Stimulated activated naive CD8-positive, alpha-beta T cell treated with anti-CD3 and anti-CD28 coated beads, Interleukin-15, Interleukin-2, amounts not matched to agents 100 ng/mL and 50 ng/mL, for 24 hours (primary cell): ENCODE results near the gene CNIH3.

Source experiments
- H3K27ac Mint-ChIP-seq: one replicate; pipeline ENCODE4 v1.8.0; 2021; ENCODE audit warnings: mild to moderate bottlenecking, mixed read lengths
- H3K27me3 Mint-ChIP-seq: one replicate; pipeline ENCODE4 v1.8.0; 2021; ENCODE audit warnings: mixed read lengths
- H3K36me3 Mint-ChIP-seq: one replicate; pipeline ENCODE4 v1.8.0; 2021; ENCODE audit warnings: low read depth, mixed read lengths
- H3K4me1 Mint-ChIP-seq: one replicate; pipeline ENCODE4 v1.8.0; 2021; ENCODE audit warnings: low read depth, mixed read lengths
- H3K4me3 Mint-ChIP-seq: one replicate; pipeline ENCODE4 v1.8.0; 2021; ENCODE audit warnings: mild to moderate bottlenecking, mixed read lengths
- H3K9me3 Mint-ChIP-seq: one replicate; pipeline ENCODE4 v1.8.0; 2021; ENCODE audit warnings: mixed read lengths

CNIH3 gene

DNA sequence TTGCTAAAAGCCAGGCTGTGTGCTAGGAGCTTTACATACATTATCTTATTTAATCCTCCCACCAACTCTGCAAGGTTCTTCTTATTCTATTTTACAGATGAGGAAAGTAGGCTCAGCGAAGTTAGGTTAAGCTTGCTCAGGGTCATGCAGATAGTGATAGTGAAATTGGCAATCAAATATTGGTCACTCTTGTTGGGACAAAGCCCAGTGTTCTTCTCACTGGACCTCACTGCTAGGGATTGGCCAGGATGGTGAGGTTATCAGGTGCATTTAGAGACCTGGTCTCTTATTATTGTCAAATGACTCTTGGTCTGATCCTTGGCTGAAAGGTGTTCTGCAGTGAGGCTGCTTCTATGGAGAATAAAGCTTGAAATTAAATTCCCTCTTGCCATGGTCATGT is 145.1 kb downstream of the CNIH3 start:
- H3K4me1 Mint-ChIP-seq: no peaks in the 10 kb centered on the region
- no peaks in the 10 kb centered on the region for H3K36me3 Mint-ChIP-seq
- no peak overlapping the region for H3K27ac Mint-ChIP-seq
- peaks cover 12% of the 10 kb centered on the region for H3K9me3 Mint-ChIP-seq
- H3K27me3 Mint-ChIP-seq: no peaks in the 10 kb centered on the region
- H3K4me3 Mint-ChIP-seq: no peak overlapping the region

- Mint-ChIP-seq H3K4me1 (no peaks in the 10 kb centered on the region), H3K36me3 (no peaks in the 10 kb centered on the region), H3K27me3 (no peaks in the 10 kb centered on the region), H3K4me3 (no peak overlapping the region), H3K27ac (no peak overlapping the region), H3K9me3 (peaks cover 12% of the 10 kb centered on the region)
Observed at GRCh38 chr1:224762046-224762445, 145.9 kb downstream of the CNIH3 start.

- no peaks in the 10 kb centered on the region for H3K36me3 Mint-ChIP-seq
Observed at GRCh38 chr1:224762701-224763100, 146.6 kb downstream of the CNIH3 start.

GRCh38 chr1:224763126-224763775 is 147.1 kb downstream of the CNIH3 start:
- Mint-ChIP-seq H3K9me3 (peaks cover 10% of the 10 kb centered on the region), H3K4me1 (no peaks in the 10 kb centered on the region), H3K27me3 (no peaks in the 10 kb centered on the region)

More at GRCh38 chr1:224762701-224763100, 146.6 kb downstream of the CNIH3 start:
- no peaks in the 10 kb centered on the region for H3K4me1 Mint-ChIP-seq
- no peak overlapping the region for H3K27ac Mint-ChIP-seq
- peaks cover 12% of the 10 kb centered on the region for H3K9me3 Mint-ChIP-seq
- H3K27me3 Mint-ChIP-seq: no peaks in the 10 kb centered on the region
- no peak overlapping the region for H3K4me3 Mint-ChIP-seq

GRCh38 chr1:224766266-224766665 is 150.1 kb downstream of the CNIH3 start:
- H3K27me3 Mint-ChIP-seq: peaks cover 2% of the 10 kb centered on the region
- no peaks in the 10 kb centered on the region for H3K36me3 Mint-ChIP-seq
- no peak overlapping the region for H3K27ac Mint-ChIP-seq
- H3K4me1 Mint-ChIP-seq: no peaks in the 10 kb centered on the region
- H3K9me3 Mint-ChIP-seq: no peaks in the 10 kb centered on the region
- no peak overlapping the region for H3K4me3 Mint-ChIP-seq

More at GRCh38 chr1:224763126-224763775, 147.1 kb downstream of the CNIH3 start:
- Mint-ChIP-seq H3K4me3 (no peak overlapping the region), H3K27ac (no peak overlapping the region), H3K36me3 (no peaks in the 10 kb centered on the region)

DNA sequence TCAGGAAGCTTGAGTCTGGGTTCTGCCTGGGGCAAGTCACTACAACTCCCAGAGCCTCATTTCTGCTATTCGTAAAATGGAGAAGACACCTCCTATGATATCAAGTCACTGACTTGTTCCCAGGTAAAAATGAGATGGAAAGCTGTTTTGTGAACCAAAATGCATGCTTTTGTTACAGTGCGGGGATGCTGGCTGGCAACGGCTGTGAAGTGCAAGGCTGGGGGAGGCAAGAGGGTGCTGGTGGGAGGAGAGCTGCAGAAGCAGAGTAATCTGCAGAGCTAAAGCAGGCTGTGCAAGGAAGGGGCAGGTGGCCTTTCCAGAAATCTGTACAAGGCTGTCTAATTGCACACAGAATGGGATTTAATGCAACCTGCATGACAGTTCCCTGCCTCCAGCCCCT is 150.9 kb downstream of the CNIH3 start:
- Mint-ChIP-seq H3K4me1 (no peaks in the 10 kb centered on the region), H3K4me3 (no peak overlapping the region), H3K36me3 (no peaks in the 10 kb centered on the region), H3K27me3 (peaks cover 7% of the 10 kb centered on the region), H3K9me3 (no peaks in the 10 kb centered on the region), H3K27ac (no peak overlapping the region)

GRCh38 chr1:224767676-224768075 is 151.6 kb downstream of the CNIH3 start:
- Mint-ChIP-seq H3K27ac (no peak overlapping the region), H3K4me1 (no peaks in the 10 kb centered on the region), H3K9me3 (no peaks in the 10 kb centered on the region), H3K4me3 (no peak overlapping the region), H3K27me3 (peaks cover 9% of the 10 kb centered on the region), H3K36me3 (no peaks in the 10 kb centered on the region)

DNA sequence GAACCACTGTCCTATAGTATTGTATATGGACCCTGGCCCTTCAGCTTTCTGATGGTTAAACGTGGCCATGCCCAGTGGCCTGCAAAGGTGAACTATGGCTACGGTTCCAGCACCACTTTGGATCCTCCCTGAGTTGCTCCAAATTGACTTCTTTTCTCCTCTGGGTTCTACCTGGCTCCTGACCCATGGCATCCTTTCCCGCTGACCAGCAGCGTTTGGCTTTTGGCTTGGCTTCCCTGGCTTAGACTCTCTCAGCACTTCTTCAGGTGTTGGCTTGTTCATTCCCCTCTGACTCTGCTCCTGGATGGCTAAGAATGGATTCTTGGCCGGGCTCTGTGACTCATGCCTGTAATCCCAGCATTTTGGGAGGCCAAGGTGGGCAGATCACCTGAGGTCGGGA is 152.9 kb downstream of the CNIH3 start:
- H3K27ac Mint-ChIP-seq: no peak overlapping the region
- H3K27me3 Mint-ChIP-seq: peaks cover 9% of the 10 kb centered on the region
- H3K9me3 Mint-ChIP-seq: no peaks in the 10 kb centered on the region
- no peaks in the 10 kb centered on the region for H3K36me3 Mint-ChIP-seq
- H3K4me1 Mint-ChIP-seq: no peaks in the 10 kb centered on the region
- no peak overlapping the region for H3K4me3 Mint-ChIP-seq

DNA sequence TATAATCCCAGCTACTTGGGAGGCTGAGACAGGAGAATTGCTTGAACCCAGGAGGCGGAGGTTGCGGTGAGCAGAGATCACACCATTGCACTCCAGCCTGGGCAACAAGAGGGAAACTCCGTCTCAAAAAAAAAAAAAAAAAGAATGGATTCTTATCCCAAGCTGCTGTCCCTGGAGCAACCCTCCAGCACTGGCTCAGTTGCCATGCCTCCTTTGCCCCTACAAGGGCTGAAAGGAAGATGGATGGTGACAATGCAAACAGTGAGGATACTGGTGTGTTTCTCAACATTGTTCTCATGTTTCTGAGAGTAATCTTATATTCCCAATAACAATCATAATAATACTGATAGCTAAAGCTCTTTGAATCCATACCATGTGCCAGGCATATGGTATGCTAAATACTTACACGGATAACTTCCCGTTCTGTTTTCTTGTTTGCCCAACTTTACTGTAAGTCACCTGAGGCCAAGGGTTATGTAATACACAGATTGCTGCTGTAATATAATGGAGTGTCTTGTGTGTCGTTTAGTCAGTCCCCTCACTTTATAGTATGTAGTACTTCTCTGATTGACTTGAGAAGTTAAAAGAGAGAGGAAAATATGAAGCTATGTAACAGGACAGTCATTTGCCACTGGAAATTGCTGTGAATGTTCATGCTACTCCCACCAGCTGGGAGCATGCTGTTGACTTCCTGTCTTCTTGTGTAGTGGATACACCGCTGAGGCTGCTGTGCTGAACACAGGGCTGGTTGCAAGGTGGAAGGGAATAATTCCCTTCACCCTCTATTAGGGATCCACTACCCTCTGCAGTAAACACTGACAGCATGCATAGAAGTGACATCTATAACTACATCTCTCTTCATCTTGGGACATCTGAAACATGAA is 153.6 kb downstream of the CNIH3 start:
- Mint-ChIP-seq H3K9me3 (no peaks in the 10 kb centered on the region), H3K27me3 (peaks cover 9% of the 10 kb centered on the region), H3K27ac (no peak overlapping the region), H3K4me3 (no peak overlapping the region), H3K36me3 (no peaks in the 10 kb centered on the region), H3K4me1 (no peaks in the 10 kb centered on the region)

GRCh38 chr1:224770336-224770693 is 154.2 kb downstream of the CNIH3 start:
- Mint-ChIP-seq H3K27ac (no peak overlapping the region), H3K27me3 (peaks cover 9% of the 10 kb centered on the region), H3K9me3 (no peaks in the 10 kb centered on the region)

DNA sequence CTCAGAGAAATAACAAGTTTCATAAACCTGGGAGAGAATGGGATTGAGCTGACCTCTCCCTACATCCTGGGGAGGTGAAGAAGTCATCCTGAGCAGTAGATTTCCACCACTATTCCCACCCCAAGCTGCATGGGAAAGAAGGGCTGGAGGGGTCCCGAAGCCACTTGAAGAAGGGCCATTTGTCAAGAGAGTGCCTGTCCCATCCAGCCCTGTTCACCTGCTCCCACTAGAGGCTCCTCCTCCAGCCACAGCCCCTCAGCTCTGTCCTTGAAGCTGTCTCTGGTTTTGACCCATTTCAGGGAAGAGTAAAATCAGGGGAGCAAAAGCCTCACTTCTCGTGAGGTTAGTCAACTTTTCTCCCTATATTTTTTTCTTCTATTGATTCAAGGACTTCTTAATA is 157.5 kb downstream of the CNIH3 start:
- H3K27ac Mint-ChIP-seq: no peak overlapping the region
- H3K36me3 Mint-ChIP-seq: no peaks in the 10 kb centered on the region
- H3K4me3 Mint-ChIP-seq: no peak overlapping the region
- H3K4me1 Mint-ChIP-seq: no peaks in the 10 kb centered on the region
- peaks cover 9% of the 10 kb centered on the region for H3K27me3 Mint-ChIP-seq
- H3K9me3 Mint-ChIP-seq: no peaks in the 10 kb centered on the region

More at GRCh38 chr1:224770336-224770693, 154.2 kb downstream of the CNIH3 start:
- Mint-ChIP-seq H3K36me3 (no peaks in the 10 kb centered on the region), H3K4me3 (no peak overlapping the region), H3K4me1 (no peaks in the 10 kb centered on the region)

DNA sequence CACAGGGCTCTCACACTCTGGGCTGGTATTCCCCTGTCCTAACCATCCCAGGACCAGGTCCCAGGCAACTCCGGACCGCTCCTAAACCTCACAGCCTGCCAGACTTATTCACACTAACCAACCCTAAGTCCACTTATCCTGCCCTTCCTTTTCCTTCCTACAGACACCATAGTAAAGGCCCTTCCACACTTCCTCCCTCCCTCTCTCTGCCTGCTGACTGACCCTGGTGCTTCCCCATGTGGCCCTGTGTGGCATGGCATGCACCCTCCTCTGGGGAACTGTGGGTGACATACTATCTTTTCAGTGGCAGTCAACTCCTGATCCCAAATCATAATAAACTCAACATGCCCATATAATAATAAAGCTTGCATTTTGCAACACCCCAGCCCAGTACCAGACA is 158.3 kb downstream of the CNIH3 start:
- H3K9me3 Mint-ChIP-seq: no peaks in the 10 kb centered on the region
- no peaks in the 10 kb centered on the region for H3K4me1 Mint-ChIP-seq
- H3K4me3 Mint-ChIP-seq: no peak overlapping the region
- H3K27me3 Mint-ChIP-seq: peaks cover 9% of the 10 kb centered on the region
- H3K36me3 Mint-ChIP-seq: no peaks in the 10 kb centered on the region
- H3K27ac Mint-ChIP-seq: no peak overlapping the region

DNA sequence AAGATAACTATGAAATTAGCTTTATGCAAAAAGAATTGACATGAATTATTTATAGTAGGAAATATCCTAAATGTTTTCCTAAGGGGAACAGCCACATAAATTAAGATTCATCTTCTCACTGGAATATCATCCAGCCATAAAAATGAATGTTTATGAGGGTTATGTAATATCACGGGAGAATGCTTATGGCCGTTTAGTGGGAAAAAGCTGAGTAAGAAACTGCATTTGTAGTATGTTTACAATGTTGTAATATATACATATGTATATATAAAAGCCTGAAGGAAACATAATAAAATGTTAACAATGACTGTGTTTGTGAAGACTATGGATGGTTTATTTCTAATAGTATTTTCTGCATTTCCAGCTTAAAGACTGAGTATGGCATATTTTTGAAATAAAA is 161.1 kb downstream of the CNIH3 start:
- Mint-ChIP-seq H3K36me3 (no peaks in the 10 kb centered on the region), H3K27me3 (peaks cover under 1% of the 10 kb centered on the region), H3K9me3 (no peaks in the 10 kb centered on the region), H3K4me3 (no peak overlapping the region), H3K4me1 (no peaks in the 10 kb centered on the region), H3K27ac (no peak overlapping the region)

- Mint-ChIP-seq H3K27me3 (peaks cover 5% of the 10 kb centered on the region), H3K27ac (no peak overlapping the region), H3K4me1 (peaks cover 17% of the 10 kb centered on the region), H3K36me3 (no peaks in the 10 kb centered on the region), H3K4me3 (no peak overlapping the region), H3K9me3 (no peaks in the 10 kb centered on the region)
Observed at GRCh38 chr1:224779536-224779935, 163.4 kb downstream of the CNIH3 start.

DNA sequence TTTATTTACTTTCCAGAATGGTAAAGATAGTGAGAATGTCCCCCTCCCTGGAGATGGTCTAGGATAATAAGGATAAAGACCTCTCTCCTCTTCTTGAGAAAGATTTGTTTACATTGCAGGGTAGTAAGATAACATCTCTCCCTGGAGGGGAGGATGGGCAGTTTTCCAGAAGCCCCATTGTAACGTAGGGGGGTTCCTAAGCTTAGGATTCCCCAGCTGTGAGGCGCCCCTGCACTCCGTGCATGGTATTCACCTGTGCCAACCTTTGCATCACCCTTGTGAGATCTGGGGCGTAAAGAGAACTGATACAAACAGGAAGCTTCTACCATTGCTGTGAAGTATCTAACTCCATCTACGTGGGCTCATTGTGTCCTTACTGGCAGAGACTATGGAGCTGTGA is 164.6 kb downstream of the CNIH3 start:
- no peak overlapping the region for H3K27ac Mint-ChIP-seq
- peaks cover 5% of the 10 kb centered on the region for H3K27me3 Mint-ChIP-seq
- H3K9me3 Mint-ChIP-seq: no peaks in the 10 kb centered on the region

More for the DNA sequence above, 164.6 kb downstream of the CNIH3 start:
- peaks cover 21% of the 10 kb centered on the region for H3K4me1 Mint-ChIP-seq
- no peak overlapping the region for H3K4me3 Mint-ChIP-seq
- no peaks in the 10 kb centered on the region for H3K36me3 Mint-ChIP-seq
